Measurements from ENCODE around the gene TRAPPC1.
"Not testable (repeated sequence)": the region's sequence is repeated elsewhere in the genome, so short reads cannot be mapped to it uniquely, and the experiment has no call there.

TRAPPC1 gene

GRCh38 chr17:7955414-7956227 lies 23.9 kb upstream of the TRAPPC1 start:
- H3K9me3 ChIP-seq: no peaks in the 10 kb centered on the region
- no peaks in the 10 kb centered on the region for H3K27me3 ChIP-seq
- no peaks in the 10 kb centered on the region for H3K4me1 ChIP-seq
- H3K36me3 ChIP-seq: no peaks in the 10 kb centered on the region
- DNase-seq: no peak
- no peak overlapping the region for H3K4me3 ChIP-seq (ENCODE audit: low read depth, low read length)
- TF ChIP-seq CTCF (IDR thresholded peaks at IDR 0.05; ENCODE audit: low read depth, low read length): no peak

- DNase-seq; H3K9me3 ChIP-seq; H3K36me3 ChIP-seq; H3K4me1 ChIP-seq; H3K27me3 ChIP-seq; H3K4me3 ChIP-seq (ENCODE audit: low read depth, low read length): not testable (repeated sequence)
Measured at GRCh38 chr17:7953266-7953665, 21.5 kb upstream of the TRAPPC1 start.

GRCh38 chr17:7951143-7951792 lies 19.5 kb upstream of the TRAPPC1 start:
- Histone ChIP-seq H3K4me3 (ENCODE audit: low read depth, low read length) (no peak overlapping the region), H3K36me3 (no peaks in the 10 kb centered on the region), H3K4me1 (no peaks in the 10 kb centered on the region), H3K9me3 (no peaks in the 10 kb centered on the region), H3K27me3 (no peaks in the 10 kb centered on the region)
- no peak for DNase-seq
- no peak for TF ChIP-seq CTCF (IDR thresholded peaks at IDR 0.05; ENCODE audit: low read depth, low read length)

- Histone ChIP-seq H3K27me3 (no peaks in the 10 kb centered on the region), H3K4me3 (ENCODE audit: low read depth, low read length) (no peak overlapping the region), H3K9me3 (no peaks in the 10 kb centered on the region), H3K4me1 (no peaks in the 10 kb centered on the region), H3K36me3 (no peaks in the 10 kb centered on the region; the same call in 1 of the 2 replicates)
- TF ChIP-seq CTCF (IDR thresholded peaks at IDR 0.05; ENCODE audit: low read depth, low read length): no peak
- no peak for DNase-seq
Measured at GRCh38 chr17:7950578-7950977, 18.8 kb upstream of the TRAPPC1 start.

GRCh38 chr17:7947651-7948050 lies 15.9 kb upstream of the TRAPPC1 start:
- Histone ChIP-seq H3K9me3 (no peaks in the 10 kb centered on the region), H3K4me3 (ENCODE audit: low read depth, low read length) (no peak overlapping the region), H3K4me1 (no peaks in the 10 kb centered on the region), H3K36me3 (peaks cover 3% of the 10 kb centered on the region), H3K27me3 (no peaks in the 10 kb centered on the region)
- DNase-seq: no peak
- TF ChIP-seq CTCF (IDR thresholded peaks at IDR 0.05; ENCODE audit: low read depth, low read length): no peak

- no peak for DNase-seq
- Histone ChIP-seq H3K4me1 (no peaks in the 10 kb centered on the region), H3K36me3 (peaks cover 3% of the 10 kb centered on the region), H3K27me3 (no peaks in the 10 kb centered on the region), H3K9me3 (no peaks in the 10 kb centered on the region), H3K4me3 (ENCODE audit: low read depth, low read length) (no peak overlapping the region)
- no peak for TF ChIP-seq CTCF (IDR thresholded peaks at IDR 0.05; ENCODE audit: low read depth, low read length)
Measured at GRCh38 chr17:7946441-7946840, 14.7 kb upstream of the TRAPPC1 start.
